IPS-11a (cell line): ENCODE measurements around the gene AGR2.
A peak's percentile ranks its signal among the peaks of the same experiment; 100 is the strongest.
"Not testable (repeated sequence)": the region's sequence is repeated elsewhere in the genome, so short reads cannot be mapped to it uniquely, and the experiment has no call there.

Experiments used
- H3K4me3 ChIP-seq: one replicate; pipeline ENCODE4 v1.5.1; 2013; ENCODE audit warnings: low read depth, low read length, control low read depth

Gene AGR2

GRCh38 chr7:16774986-16775385 lies 29.8 kb downstream of the AGR2 start:
- H3K4me3 ChIP-seq: no peak overlapping the region

DNA sequence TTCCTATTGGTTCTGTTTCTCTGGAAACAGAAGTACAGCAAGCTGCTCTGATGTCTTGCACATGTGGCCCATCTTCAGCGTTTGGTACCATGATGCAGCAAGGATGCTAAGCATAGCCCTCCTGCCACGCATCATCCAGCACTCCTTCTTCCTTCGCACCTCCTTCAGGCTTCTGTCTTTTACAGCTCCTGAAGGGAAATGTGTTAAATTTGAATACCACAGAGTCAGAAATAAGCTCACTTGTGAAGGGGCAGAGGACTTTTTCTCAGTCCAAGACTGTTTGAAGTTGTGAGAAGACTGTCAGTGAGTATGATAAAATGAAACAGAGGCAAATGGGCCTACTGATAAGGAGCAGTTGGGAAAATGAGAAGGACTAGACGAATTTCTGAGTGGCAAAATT lies 30.5 kb downstream of the AGR2 start:
- no peak overlapping the region for H3K4me3 ChIP-seq

GRCh38 chr7:16773884-16774283 lies 30.9 kb downstream of the AGR2 start:
- H3K4me3 ChIP-seq: no peak overlapping the region

DNA sequence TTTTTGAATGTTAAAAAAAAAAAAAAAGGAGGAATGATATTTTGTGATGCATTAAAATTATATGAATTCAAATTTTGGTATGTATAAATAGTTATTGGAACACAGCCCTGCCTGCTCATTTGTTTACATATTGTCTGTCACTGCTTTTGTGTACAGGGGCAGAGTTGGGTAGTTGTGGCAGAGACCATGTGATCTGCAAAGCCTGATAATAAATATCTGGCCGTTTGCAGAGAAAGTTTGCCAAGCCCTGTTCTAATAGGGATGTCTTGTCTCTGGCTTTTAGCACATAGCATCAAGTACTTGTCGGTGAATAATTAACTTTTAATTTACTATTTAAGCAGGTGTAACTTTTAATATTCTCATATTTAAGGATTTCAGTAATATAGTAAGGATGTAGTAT lies 31.5 kb downstream of the AGR2 start:
- H3K4me3 ChIP-seq: no peak overlapping the region

DNA sequence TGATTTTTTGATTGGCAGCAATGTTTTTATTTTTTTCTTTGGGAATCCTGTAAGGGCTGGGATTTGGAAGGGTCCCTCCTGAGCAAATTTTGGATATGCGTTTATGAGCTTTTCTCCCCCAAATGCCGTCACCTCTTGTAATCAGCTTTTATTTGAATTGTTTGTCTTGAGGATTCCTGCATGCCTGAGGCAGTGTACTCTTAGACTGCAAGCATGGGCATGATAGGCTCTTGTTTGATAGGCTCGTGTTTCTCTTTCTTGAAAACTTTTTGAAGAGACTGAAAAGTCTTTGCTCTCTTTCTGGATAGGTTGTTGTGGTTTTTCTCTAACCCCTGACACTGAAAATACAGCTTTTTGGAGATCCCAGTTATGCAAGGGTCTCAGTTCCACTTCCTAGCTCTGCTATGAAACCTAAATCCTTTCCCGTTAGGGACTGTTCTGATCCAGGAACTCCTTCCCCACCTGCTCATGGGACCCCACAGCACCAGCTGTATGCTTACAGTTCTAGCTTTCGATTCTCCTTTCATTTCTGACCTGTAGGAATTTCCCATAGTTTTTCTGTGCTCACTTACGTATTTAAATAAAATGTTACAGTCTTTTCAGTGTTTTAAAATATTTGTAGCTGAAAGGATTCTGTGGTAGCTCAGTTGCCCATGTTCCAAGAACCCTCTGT lies 34.0 kb downstream of the AGR2 start:
- H3K4me3 ChIP-seq: no peak overlapping the region

- not testable (repeated sequence) for H3K4me3 ChIP-seq
Measured at GRCh38 chr7:16769994-16770393, 34.8 kb downstream of the AGR2 start.

DNA sequence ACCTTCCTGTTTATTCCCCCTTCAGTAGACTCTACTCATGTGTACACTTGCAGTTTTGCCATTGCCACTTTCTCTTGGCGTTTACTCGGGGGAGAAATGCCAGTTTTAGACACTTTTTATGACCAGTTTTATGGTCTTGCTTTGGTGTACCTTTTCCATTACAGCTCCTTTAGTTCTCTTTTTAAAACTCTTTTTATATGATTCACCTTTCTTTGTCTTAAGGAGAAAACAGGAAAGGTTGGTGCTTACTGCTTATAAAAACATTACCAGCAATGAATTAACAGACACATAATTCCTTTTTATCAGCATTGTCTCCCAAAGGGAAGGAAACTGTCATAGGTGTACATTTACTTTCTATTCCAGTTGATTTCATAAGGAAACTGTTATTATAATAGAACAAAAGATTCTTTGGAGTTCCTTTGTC lies 39.4 kb downstream of the AGR2 start:
- no peak overlapping the region for H3K4me3 ChIP-seq

GRCh38 chr7:16764942-16765341 lies 39.9 kb downstream of the AGR2 start:
- H3K4me3 ChIP-seq: no peak overlapping the region

DNA sequence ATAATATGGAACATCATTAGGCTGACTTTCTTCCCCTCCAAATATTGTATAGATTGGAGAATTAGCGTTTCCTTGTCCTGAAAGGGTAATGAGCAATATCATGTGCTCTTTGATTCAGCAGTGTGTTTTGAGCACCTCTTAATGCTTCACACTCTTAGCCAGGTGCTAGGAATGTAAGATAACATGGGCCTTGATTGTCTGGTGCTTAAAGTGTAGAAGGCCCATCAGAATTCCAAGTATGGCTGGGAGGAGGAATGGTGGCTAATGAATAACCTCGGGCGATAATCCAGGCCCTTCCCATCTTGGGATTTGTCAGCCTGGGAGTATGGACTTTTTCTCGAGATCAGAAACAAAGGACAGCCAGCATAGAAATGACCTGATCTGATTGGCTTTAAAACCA lies 42.6 kb downstream of the AGR2 start:
- no peak overlapping the region for H3K4me3 ChIP-seq

GRCh38 chr7:16759840-16760239 lies 45.0 kb downstream of the AGR2 start:
- H3K4me3 ChIP-seq: no peak overlapping the region

- H3K4me3 ChIP-seq: no peak overlapping the region
Measured at GRCh38 chr7:16758631-16759611, 45.9 kb downstream of the AGR2 start.

GRCh38 chr7:16758036-16758435 lies 46.8 kb downstream of the AGR2 start:
- no peak overlapping the region for H3K4me3 ChIP-seq

GRCh38 chr7:16755397-16755796 lies 49.4 kb downstream of the AGR2 start:
- H3K4me3 ChIP-seq: no peak overlapping the region

GRCh38 chr7:16754856-16755317 lies 49.9 kb downstream of the AGR2 start:
- H3K4me3 ChIP-seq: peak overlapping the region; percentile 81

GRCh38 chr7:16753932-16754855 lies 50.6 kb downstream of the AGR2 start:
- peak overlapping the region; percentile 81 for H3K4me3 ChIP-seq

DNA sequence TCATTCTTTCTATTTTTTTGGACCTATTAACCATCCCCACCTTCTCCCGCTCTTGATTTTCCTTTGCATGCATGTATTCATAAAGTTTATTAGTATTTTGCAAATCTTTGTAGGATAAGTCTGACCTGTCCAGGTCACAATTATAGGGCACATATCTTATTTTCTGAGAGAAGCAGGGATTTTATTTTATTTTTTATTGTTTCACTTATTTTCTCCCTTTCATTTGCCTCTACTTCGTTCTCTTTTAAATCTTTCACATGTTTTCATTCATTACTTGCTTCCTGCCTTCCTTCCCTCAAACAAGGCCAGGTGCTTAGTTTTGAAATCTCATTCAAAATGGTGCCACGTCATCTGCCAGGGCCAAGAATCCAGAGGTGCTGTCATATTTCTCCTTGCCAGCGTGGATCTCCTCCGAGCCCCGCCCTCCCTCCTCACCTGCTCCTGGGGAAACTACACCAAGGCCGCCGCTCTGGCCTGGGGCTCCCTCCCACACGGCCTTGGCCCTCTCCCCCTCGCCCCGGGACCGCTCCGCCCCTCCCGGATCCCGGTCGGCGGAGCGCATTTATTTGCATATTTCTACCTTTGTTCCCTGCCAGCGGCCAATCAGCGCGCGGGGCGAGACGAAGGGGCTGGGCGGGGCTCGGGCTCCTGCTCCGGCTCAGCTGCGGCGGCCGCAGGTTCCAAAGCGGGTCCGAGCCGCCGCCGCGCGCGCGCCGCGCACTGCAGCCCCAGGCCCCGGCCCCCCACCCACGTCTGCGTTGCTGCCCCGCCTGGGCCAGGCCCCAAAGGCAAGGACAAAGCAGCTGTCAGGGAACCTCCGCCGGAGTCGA lies 51.5 kb downstream of the AGR2 start, which contains the start of gene TSPAN13:
TSS of gene TSPAN13 (plus strand) at position 654 of the 830 bp plus-strand sequence. CDS start 213 bp downstream, outside the sequence.
- peak within 1 kb of the TSS; percentile 81 for H3K4me3 ChIP-seq

GRCh38 chr7:16747102-16747501 lies 57.7 kb downstream of the AGR2 start:
- no peak overlapping the region for H3K4me3 ChIP-seq

DNA sequence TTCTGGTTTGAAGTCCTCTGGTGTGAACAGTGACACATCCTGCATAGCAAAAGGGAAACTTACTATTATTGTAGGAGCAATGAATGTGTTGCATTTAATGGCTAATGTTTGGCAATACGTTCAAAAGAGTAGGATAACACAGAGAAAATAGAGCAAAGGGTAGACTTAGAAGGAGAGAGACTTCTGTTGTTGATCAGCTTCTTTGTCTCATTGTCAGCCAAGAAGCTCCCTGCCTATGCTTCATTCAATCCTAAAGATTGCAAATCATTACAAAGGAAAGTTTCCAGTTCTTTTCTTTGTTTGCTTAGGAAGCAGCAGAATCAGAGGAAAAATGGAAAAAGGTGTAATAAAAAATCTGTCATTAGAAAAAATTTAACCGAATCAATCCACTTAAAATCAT lies 59.2 kb downstream of the AGR2 start:
- no peak overlapping the region for H3K4me3 ChIP-seq

DNA sequence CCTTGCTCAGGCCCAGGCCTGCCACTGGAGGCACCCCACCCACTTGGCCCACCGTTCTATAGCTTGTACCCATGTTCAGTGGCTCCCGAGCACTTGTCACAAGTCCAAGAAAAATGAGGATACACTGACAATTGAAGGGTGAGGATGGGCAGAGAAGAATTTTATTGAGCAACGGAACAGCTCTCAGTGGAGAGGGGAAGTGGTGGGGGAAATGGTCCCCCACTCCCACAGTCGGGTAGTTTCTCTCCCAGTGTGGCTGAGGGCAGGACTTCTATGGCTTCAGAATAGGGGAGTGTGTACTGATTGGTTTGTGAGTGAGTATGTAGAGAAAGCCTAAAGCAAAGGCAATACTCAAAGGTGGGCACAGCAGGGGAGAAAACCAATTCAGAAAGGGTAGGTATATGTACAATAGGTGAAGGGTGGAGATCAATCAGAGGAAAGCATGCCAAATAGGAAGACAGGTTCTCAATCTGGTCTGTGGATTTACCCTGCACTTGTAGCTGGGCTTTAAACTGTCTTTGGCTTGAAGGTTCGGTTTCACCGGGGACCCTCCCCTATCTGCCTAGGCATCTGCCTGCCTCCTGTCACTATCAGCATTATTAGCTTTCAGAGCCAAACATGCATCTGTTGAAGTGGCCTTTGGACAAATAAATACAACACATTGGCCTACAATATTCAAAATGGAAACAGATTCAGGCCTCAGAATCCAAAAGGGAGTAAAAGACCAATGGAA lies 60.1 kb downstream of the AGR2 start:
- H3K4me3 ChIP-seq: no peak overlapping the region
